ENCODE data around the gene WDR31. TPM values are rescaled to one million over a fixed set of nuclear protein-coding genes. Genes with fewer than 3 reads are reported as not detected.

WDR31 gene
- total RNA-seq, 1 experiment from 2014 or later, result 11.2 TPM

DNA sequence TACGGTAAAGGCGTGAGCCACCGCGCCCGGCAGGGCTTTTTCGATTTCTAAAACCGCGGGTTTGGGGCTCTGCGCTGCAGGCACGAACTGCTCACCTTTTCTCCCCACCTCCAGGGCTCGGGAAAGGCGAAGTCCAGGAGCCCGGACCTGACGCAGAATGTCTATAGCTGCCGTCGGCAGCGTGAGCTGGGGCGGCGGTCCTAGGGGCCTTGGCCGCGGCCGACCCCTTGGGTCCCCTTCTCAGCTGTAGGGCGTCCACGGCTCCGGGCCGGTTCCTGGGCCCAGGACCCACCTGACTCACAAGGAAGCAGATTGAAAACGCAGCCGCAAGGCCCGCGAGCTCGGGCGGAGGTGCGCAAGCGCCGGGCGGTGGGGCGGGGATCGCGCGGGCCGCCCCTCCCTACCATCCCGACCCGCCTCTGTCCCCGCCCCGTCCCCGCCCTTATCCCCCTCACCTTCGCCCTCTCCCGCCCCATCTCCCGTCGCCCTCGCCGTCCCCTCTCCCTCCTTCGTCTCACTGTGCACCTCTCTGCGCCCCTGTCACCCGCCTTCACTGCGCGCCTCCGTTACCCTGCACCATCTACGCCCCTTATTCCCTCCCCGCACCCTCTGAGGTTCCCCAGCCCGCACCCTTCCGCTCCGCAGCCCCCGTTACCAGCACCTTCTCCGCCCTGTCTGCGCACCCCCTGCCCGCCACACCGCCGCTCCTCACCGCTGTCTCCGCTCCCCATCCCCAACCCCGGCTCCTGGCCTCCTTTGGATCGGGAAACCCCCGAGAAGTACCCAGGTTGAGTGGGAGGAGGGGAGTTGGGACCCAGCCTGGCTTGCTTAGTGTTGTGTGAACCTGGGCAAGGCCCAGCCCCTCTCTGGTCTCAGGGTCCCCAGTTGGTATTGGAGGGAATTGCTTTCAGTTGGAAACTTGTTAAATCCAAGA, 36.8 kb upstream of the WDR31 start, which contains the start of gene HDHD3:
Gene HDHD3 (minus strand): TSS at position 353 of the 934 bp plus-strand sequence. CDS start 2,632 bp downstream, outside the sequence.
- Histone ChIP-seq H3K4me2 (peak within 1 kb of the TSS; percentile 80), H3K4me3 (peak within 1 kb of the TSS; percentile 76), H3K4me1 (replicated peaks; ENCODE audit: insufficient read depth) (peaks cover 23% of the 10 kb centered on the region), H3K9me2 (ENCODE audit: insufficient read depth) (no peaks in the 10 kb centered on the region), H2AFZ (peak within 1 kb of the TSS; percentile 95), H3K27me3 (ENCODE audit: insufficient read depth, low read depth) (no peaks in the 10 kb centered on the region), H3F3A (ENCODE audit: insufficient read depth, low read depth) (peaks cover 21% of the 10 kb centered on the region; the same call in 1 of the 2 replicates), H3K9me3 (ENCODE audit: insufficient read depth, low read depth) (no peaks in the 10 kb centered on the region), H4K20me1 (ENCODE audit: insufficient read depth) (peaks cover 8% of the 10 kb centered on the region; the same call in 1 of the 2 replicates), H3K27ac (peak within 1 kb of the TSS; percentile 54), H3K36me3 (ENCODE audit: low read depth) (peaks cover 9% of the 10 kb centered on the region; the same call in 1 of the 2 replicates), H3K79me2 (ENCODE audit: low read depth) (peaks cover 12% of the 10 kb centered on the region)
- intact Hi-C loops (cut with micrococcal nuclease; ENCODE audit: unreplicated experiment), result loop anchor here (1.0 to 2.0 kb wide), 2 partner anchors 24 to 36 kb away; partner anchors contain the start of genes ALAD and WDR31
- POLR2A ChIA-PET (ENCODE audit: unreplicated experiment), result interaction anchor here (0.6 to 0.7 kb wide), 3 partner anchors 10 to 882 kb away, joined by 4 to 8 read pairs (median 5); no protein-coding TSS in a partner anchor
- TSS peak; percentile 56 for BruUV-seq (replicated peaks)
- no peak for TF ChIP-seq CTCF (conservative IDR thresholded peaks at IDR 0.05)
- no peak for TF ChIP-seq EZH2 (IDR thresholded peaks at IDR 0.05; ENCODE audit: low read depth)
- DNase-seq, result peak; percentile 74 to 78
- CTCF ChIA-PET, result interaction anchor here (0.6 to 0.7 kb wide), 2 partner anchors 30 to 33 kb away, joined by 3 to 8 read pairs; no protein-coding TSS in a partner anchor

- ChIA-PET POLR2A (ENCODE audit: unreplicated experiment) (interaction anchor here (0.7 kb wide), 2 partner anchors 11 to 144 kb away, joined by 3 to 8 read pairs; no protein-coding TSS in a partner anchor), CTCF (interaction anchor here (0.6 to 0.7 kb wide), 2 partner anchors 26 to 65 kb away, joined by 3 to 6 read pairs; partner anchors contain the start of gene ALAD)
- H3K4me1 ChIP-seq (replicated peaks; ENCODE audit: insufficient read depth), result peaks cover 7% of the 10 kb centered on the region
- H3K9me3 ChIP-seq (ENCODE audit: insufficient read depth, low read depth), result no peaks in the 10 kb centered on the region
- peak overlapping the region; percentile 76 for H3K4me3 ChIP-seq
- no peak for TF ChIP-seq CTCF (conservative IDR thresholded peaks at IDR 0.05)
- no peak for TF ChIP-seq EZH2 (IDR thresholded peaks at IDR 0.05; ENCODE audit: low read depth)
- peak in 1 of 2 experiments; percentile 46 for DNase-seq
- no peaks in the 10 kb centered on the region for H3K9me2 ChIP-seq (ENCODE audit: insufficient read depth)
- peak overlapping the region; percentile 80 for H3K4me2 ChIP-seq
- intact Hi-C loops (cut with micrococcal nuclease; ENCODE audit: unreplicated experiment), result loop anchor here (2.0 kb wide), 1 partner anchor 35 kb away; the partner anchor contains the start of gene WDR31
- TSS peak; percentile 32 for BruUV-seq (replicated peaks)
- H3K36me3 ChIP-seq (ENCODE audit: low read depth), result peaks cover 9% of the 10 kb centered on the region; the same call in 1 of the 2 replicates
- peaks cover 8% of the 10 kb centered on the region; the same call in 1 of the 2 replicates for H4K20me1 ChIP-seq (ENCODE audit: insufficient read depth)
- H3K79me2 ChIP-seq (ENCODE audit: low read depth), result peaks cover 12% of the 10 kb centered on the region
- peak overlapping the region; percentile 52; the same call in 1 of the 2 replicates for H2AFZ ChIP-seq
- H3K27me3 ChIP-seq (ENCODE audit: insufficient read depth, low read depth), result no peaks in the 10 kb centered on the region
- H3K27ac ChIP-seq, result peak overlapping the region; percentile 33
- H3F3A ChIP-seq (ENCODE audit: insufficient read depth, low read depth), result peaks cover 23% of the 10 kb centered on the region; the same call in 1 of the 2 replicates
Observed at GRCh38 chr9:113375057-113376023, 35.3 kb upstream of the WDR31 start.

Data from PC-9 (cell line).